Panc1 (cell line): ENCODE measurements around the gene ERFL.

ENCODE experiments used
- CTCF ChIP-seq: fragments of 450-650 bp; IDR thresholded peaks from 2 replicates; pipeline ENCODE4 v1.5.1; 2017; ENCODE audit warnings: mild to moderate bottlenecking
- REST ChIP-seq, 2 experiments: IDR thresholded peaks; 2 replicates each; pipeline ENCODE4 v1.6.1; 2011 to 2012; ENCODE audit warnings: low read depth in 2 of 2, control low read depth in 1 of 2, low read length in 1 of 2, mild to moderate bottlenecking in 1 of 2, moderate library complexity in 1 of 2; ENCODE audit not compliant: insufficient read depth in 1 of 2

GRCh38 chr19:41955521-41955920 lies 27.3 kb upstream of the ERFL start:
- no peak for TF ChIP-seq CTCF
- TF ChIP-seq REST (IDR thresholded peaks at IDR 0.05; ENCODE audit: insufficient read depth in 1 of 2, low read depth in 2 of 2, low read length in 1 of 2): no peak
